ENCODE results near the gene PGC.

PGC gene

DNA sequence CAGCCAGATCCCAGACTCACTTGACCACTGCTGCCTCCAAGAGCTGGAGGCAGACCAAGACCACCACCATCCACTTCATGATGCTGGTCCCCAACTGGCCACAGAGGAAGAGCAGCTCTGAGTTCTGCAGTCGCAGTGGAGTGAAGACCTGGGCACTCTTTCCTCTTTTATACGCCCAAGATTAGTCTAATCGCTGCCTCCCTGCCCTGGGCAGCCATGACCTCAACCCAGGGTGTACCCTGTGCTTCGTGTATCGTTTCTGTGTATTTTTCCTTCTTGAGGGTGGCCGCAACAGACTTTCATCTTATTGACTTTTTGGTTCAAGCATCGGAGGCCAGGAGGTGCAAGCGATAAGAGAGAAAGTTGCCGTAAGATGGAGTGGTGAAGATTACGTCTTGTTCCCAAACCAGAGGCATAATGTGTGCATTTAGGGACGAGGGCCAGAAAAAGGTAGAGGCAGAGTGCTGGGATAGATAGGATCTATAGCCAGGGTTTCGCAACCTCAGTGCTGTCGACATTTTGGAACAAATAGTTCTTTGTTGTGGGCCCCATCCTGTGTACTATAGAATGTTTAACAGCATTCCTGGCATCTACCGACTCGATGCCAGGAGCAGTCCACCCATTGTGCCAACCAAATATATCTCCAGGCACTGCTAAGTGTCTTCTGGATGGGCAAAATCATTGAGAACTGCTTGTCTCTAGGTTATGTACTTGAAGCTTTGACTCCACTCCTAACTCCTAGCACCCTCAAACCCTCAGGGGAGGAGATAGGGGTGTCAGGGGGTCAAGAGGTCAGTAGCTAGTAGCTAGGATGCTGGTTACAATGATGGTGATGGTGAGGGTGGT is at the start of gene PGC:
TSS of gene PGC (minus strand) at position 142 of the 846 bp plus-strand sequence. CDS start at position 79, 63 bp downstream.
- no peaks in the 10 kb centered on the region for H3K79me2 ChIP-seq (ENCODE audit: insufficient read depth, low read length)
- no peaks in the 10 kb centered on the region for H3K9me3 ChIP-seq (ENCODE audit: insufficient read depth, low read length, severe bottlenecking)
- H3K9ac ChIP-seq (ENCODE audit: low read depth, low read length), result no peak within 1 kb of the TSS
- no peak within 1 kb of the TSS for H3K4me2 ChIP-seq (ENCODE audit: insufficient read depth, low read length)
- TF ChIP-seq EZH2 (IDR thresholded peaks at IDR 0.05; ENCODE audit: borderline replicate concordance, low read depth, low read length, severe bottlenecking), result no peak
- TF ChIP-seq, protein P1, sequence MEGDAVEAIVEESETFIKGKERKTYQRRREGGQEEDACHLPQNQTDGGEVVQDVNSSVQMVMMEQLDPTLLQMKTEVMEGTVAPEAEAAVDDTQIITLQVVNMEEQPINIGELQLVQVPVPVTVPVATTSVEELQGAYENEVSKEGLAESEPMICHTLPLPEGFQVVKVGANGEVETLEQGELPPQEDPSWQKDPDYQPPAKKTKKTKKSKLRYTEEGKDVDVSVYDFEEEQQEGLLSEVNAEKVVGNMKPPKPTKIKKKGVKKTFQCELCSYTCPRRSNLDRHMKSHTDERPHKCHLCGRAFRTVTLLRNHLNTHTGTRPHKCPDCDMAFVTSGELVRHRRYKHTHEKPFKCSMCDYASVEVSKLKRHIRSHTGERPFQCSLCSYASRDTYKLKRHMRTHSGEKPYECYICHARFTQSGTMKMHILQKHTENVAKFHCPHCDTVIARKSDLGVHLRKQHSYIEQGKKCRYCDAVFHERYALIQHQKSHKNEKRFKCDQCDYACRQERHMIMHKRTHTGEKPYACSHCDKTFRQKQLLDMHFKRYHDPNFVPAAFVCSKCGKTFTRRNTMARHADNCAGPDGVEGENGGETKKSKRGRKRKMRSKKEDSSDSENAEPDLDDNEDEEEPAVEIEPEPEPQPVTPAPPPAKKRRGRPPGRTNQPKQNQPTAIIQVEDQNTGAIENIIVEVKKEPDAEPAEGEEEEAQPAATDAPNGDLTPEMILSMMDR (IDR thresholded peaks at IDR 0.05; ENCODE audit: borderline replicate concordance, extremely low read depth, low read length, poor library complexity, severe bottlenecking), result no peak
- H2AFZ ChIP-seq (ENCODE audit: low read depth, low read length), result no peak within 1 kb of the TSS
- ATAC-seq (ENCODE audit: insufficient read depth, low read depth), result no peak
- H3K4me3 ChIP-seq (ENCODE audit: low read depth in 1 of 2, low read length in 2 of 2), result no peak within 1 kb of the TSS
- no peaks in the 10 kb centered on the region for H3K4me1 ChIP-seq (ENCODE audit: insufficient read depth, low read length)
- H4K20me1 ChIP-seq (ENCODE audit: insufficient read depth, low read length), result no peaks in the 10 kb centered on the region
- no peaks in the 10 kb centered on the region for H3K36me3 ChIP-seq (ENCODE audit: insufficient read depth, low read length)
- no peaks in the 10 kb centered on the region for H3K27me3 ChIP-seq (ENCODE audit: insufficient read depth, low read length, poor library complexity)
- H3K27ac ChIP-seq (ENCODE audit: low read length), result no peak within 1 kb of the TSS
- DNase-seq, result no peak

DNA sequence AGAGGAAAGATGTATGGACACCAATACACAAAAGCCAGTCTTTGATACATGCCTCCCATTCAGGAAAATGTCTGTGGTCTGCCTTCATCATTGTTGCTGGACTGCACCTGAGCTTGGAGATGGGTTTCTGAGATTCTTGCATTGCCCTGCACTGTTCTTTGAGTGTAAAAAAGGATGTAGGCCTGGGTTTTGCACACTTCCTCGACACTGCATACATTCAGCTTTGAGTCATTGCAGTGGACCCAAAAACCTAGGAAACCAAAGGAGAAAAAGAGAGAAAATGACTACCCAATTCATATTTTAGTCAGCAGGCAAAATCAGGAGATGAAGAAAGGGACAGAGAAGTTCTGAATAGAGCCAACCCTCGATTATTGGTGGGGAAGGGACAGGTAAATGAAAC is 49.3 kb upstream of the PGC start:
- TF ChIP-seq, protein P1 (IDR thresholded peaks at IDR 0.05; ENCODE audit: borderline replicate concordance, extremely low read depth, low read length, poor library complexity, severe bottlenecking), result no peak
- no peak for TF ChIP-seq EZH2 (IDR thresholded peaks at IDR 0.05; ENCODE audit: borderline replicate concordance, low read depth, low read length, severe bottlenecking)
- Histone ChIP-seq H3K9ac (ENCODE audit: low read depth, low read length) (no peak overlapping the region), H2AFZ (ENCODE audit: low read depth, low read length) (no peak overlapping the region), H4K20me1 (ENCODE audit: insufficient read depth, low read length) (no peaks in the 10 kb centered on the region), H3K27me3 (ENCODE audit: insufficient read depth, low read length, poor library complexity) (no peaks in the 10 kb centered on the region), H3K4me2 (ENCODE audit: insufficient read depth, low read length) (no peak overlapping the region), H3K4me3 (ENCODE audit: low read depth in 1 of 2, low read length in 2 of 2) (no peak overlapping the region), H3K27ac (ENCODE audit: low read length) (no peak overlapping the region), H3K9me3 (ENCODE audit: insufficient read depth, low read length, severe bottlenecking) (no peaks in the 10 kb centered on the region), H3K79me2 (ENCODE audit: insufficient read depth, low read length) (no peaks in the 10 kb centered on the region; the same call in 1 of the 2 replicates), H3K4me1 (ENCODE audit: insufficient read depth, low read length) (no peaks in the 10 kb centered on the region), H3K36me3 (ENCODE audit: insufficient read depth, low read length) (peaks cover 75% of the 10 kb centered on the region)
- no peak for ATAC-seq (ENCODE audit: insufficient read depth, low read depth)
- DNase-seq, result no peak

DNA sequence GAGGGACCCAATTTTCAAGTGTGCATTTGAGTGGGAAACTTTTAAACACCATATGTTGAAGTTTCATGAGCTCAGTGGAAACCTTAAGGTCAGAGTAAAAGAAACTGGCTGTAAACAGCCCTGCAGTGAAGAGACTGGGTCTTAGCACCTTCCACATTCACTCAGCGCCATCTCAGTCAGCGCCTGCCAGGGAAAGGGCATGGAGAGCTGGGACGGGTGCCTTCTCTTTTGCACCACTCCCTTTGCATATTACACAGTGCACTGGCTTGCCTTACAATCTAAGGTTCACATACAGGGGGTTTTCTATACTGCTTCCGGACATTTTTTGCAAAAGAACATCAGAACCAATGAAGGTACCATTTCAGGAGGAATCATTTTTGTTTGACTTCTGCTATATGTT is 44.8 kb upstream of the PGC start:
- Histone ChIP-seq H3K9me3 (ENCODE audit: insufficient read depth, low read length, severe bottlenecking) (no peaks in the 10 kb centered on the region), H3K4me1 (ENCODE audit: insufficient read depth, low read length) (peaks cover 20% of the 10 kb centered on the region), H3K4me2 (ENCODE audit: insufficient read depth, low read length) (no peak overlapping the region), H3K36me3 (ENCODE audit: insufficient read depth, low read length) (peaks cover 68% of the 10 kb centered on the region), H4K20me1 (ENCODE audit: insufficient read depth, low read length) (peaks cover 8% of the 10 kb centered on the region; the same call in 1 of the 2 replicates), H3K9ac (ENCODE audit: low read depth, low read length) (no peak overlapping the region), H3K79me2 (ENCODE audit: insufficient read depth, low read length) (peaks cover 31% of the 10 kb centered on the region), H3K27me3 (ENCODE audit: insufficient read depth, low read length, poor library complexity) (no peaks in the 10 kb centered on the region), H3K4me3 (ENCODE audit: low read depth in 1 of 2, low read length in 2 of 2) (no peak overlapping the region), H3K27ac (ENCODE audit: low read length) (no peak overlapping the region), H2AFZ (ENCODE audit: low read depth, low read length) (no peak overlapping the region)
- TF ChIP-seq EZH2 (IDR thresholded peaks at IDR 0.05; ENCODE audit: borderline replicate concordance, low read depth, low read length, severe bottlenecking), result no peak
- TF ChIP-seq, protein P1 (IDR thresholded peaks at IDR 0.05; ENCODE audit: borderline replicate concordance, extremely low read depth, low read length, poor library complexity, severe bottlenecking), result no peak
- no peak for ATAC-seq (ENCODE audit: insufficient read depth, low read depth)
- no peak for DNase-seq
